ENCODE data around the gene C18orf32.

C18orf32 gene

DNA sequence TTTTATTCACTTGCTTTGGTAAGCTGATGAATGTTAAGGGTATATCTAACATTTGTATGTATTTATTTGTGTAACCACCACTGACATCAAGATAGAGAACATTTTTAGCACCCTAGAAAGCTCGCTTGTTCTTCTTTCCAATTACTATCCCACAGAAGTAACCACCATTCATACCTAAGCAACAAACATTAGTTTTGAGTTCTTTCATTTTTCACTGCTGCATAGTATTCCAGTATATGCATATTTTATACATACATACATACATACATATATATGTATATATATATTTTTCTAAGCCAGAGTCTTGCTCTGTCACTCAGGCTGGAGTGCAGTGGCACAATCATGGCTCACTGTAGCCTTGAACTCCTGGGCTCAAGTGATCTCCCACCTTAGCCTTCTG lies 15.5 kb downstream of the C18orf32 start:
- TF ChIP-seq, protein P1, sequence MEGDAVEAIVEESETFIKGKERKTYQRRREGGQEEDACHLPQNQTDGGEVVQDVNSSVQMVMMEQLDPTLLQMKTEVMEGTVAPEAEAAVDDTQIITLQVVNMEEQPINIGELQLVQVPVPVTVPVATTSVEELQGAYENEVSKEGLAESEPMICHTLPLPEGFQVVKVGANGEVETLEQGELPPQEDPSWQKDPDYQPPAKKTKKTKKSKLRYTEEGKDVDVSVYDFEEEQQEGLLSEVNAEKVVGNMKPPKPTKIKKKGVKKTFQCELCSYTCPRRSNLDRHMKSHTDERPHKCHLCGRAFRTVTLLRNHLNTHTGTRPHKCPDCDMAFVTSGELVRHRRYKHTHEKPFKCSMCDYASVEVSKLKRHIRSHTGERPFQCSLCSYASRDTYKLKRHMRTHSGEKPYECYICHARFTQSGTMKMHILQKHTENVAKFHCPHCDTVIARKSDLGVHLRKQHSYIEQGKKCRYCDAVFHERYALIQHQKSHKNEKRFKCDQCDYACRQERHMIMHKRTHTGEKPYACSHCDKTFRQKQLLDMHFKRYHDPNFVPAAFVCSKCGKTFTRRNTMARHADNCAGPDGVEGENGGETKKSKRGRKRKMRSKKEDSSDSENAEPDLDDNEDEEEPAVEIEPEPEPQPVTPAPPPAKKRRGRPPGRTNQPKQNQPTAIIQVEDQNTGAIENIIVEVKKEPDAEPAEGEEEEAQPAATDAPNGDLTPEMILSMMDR (IDR thresholded peaks at IDR 0.05): no peak

DNA sequence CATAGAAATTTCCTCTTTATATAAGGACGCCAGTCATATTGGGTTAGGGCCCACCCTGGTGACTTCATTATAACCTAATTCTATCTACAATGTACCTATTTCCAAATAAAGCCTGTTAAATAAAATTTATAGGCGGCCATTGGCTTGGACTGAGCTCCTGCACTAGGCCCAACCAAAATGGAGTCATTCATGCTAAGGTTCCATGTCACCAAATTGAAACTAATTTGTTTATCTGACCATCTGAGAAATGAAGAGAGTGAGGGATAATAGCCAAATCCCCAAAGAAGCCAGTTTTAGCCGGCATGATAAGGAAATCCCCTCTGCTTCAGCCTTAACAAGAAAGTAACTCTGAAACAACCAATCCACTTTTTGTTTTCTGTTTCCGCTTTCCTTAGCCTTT lies 19.4 kb downstream of the C18orf32 start:
- TF ChIP-seq, protein P1 (IDR thresholded peaks at IDR 0.05): no peak

GRCh38 chr18:49467019-49467563 lies 19.9 kb downstream of the C18orf32 start:
- TF ChIP-seq, protein P1 (IDR thresholded peaks at IDR 0.05): no peak

GRCh38 chr18:49464718-49465598 lies 22.1 kb downstream of the C18orf32 start:
- TF ChIP-seq, protein P1 (IDR thresholded peaks at IDR 0.05): no peak; the same call in 1 of the 2 replicates

GRCh38 chr18:49461602-49461977 lies 25.4 kb downstream of the C18orf32 start:
- TF ChIP-seq, protein P1 (IDR thresholded peaks at IDR 0.05): no peak

GRCh38 chr18:49460976-49461601 lies 25.9 kb downstream of the C18orf32 start:
- TF ChIP-seq, protein P1 (IDR thresholded peaks at IDR 0.05): no peak

DNA sequence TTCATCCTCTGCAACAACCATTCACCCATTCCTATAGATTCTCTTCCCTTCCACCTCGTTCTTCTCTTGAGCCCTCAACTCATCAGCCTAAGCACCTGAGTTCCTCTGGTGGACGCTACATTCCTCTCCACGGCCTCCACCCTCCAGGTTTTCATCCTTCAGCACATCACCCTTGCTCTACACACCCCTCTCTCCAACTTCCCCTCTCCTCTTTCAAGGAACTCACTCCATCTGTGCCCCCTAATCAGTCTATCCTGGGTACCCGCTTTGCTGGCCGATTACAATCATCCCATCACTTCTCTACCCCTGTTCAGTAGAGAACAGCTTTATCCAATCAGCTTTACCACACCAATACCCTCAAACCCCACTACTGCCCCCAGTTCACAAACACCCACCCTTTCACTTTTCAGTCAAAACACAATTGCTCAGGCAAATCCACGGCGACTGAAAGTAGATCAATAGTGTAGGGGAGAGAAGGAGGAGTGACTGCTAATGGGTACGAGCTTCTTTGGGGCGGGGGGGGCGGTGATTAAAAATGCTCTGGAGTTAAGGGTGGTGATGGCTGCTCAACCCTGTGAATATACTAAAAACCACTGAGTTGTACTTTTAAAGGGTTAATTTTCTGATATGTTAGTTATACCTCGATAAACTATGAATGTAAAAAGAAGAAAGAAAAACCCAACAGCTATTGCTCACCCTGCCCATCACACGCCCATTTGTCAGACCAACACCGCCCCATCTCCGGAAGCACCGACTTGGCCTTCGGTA lies 27.4 kb downstream of the C18orf32 start:
- TF ChIP-seq, protein P1 (IDR thresholded peaks at IDR 0.05): no peak
